HepG2 (cell line): ENCODE data around the gene SNHG17. TPM values are rescaled to one million over a fixed set of nuclear protein-coding genes. Genes with fewer than 3 reads are reported as not detected.

Experiments
- ATF2 ChIP-seq: sonication (generic); formaldehyde crosslinking; IDR thresholded peaks from 2 replicates; pipeline ENCODE4 v1.4.0; 2020; ENCODE audit warnings: missing genetic modification reagents
- ATF6 ChIP-seq: sonication (generic); formaldehyde crosslinking; conservative IDR thresholded peaks from 2 replicates; pipeline ENCODE4 v1.4.0; 2020; ENCODE audit warnings: missing genetic modification reagents
- RBAK ChIP-seq: sonication (generic); formaldehyde crosslinking; IDR thresholded peaks from 2 replicates; pipeline ENCODE4 v1.5.1; 2020; ENCODE audit warnings: mild to moderate bottlenecking, missing genetic modification reagents
- SRSF1 ChIP-seq: fragments of 200-400 bp; formaldehyde crosslinking; optimal IDR thresholded peaks from 2 replicates; pipeline ENCODE3; 2017; ENCODE audit warnings: mild to moderate bottlenecking, low read depth, low read length, moderate library complexity
- TEAD2 ChIP-seq: sonication (generic); formaldehyde crosslinking; IDR thresholded peaks from 2 replicates; pipeline ENCODE4 v1.9.0; 2021; ENCODE audit warnings: missing genetic modification reagents
- ZBTB21 ChIP-seq: sonication (generic); formaldehyde crosslinking; IDR thresholded peaks from 2 replicates; pipeline ENCODE4 v1.4.0; 2020; ENCODE audit warnings: missing genetic modification reagents
- ZMYM3 ChIP-seq: sonication (generic); formaldehyde crosslinking; IDR thresholded peaks from 2 replicates; pipeline ENCODE4 v1.5.1; 2020; ENCODE audit warnings: mild to moderate bottlenecking, missing genetic modification reagents
- ZNF646 ChIP-seq: sonication (generic); formaldehyde crosslinking; IDR thresholded peaks from 2 replicates; pipeline ENCODE4 v1.9.0; 2021; ENCODE audit warnings: mild to moderate bottlenecking, missing genetic modification reagents
- ZNF687 ChIP-seq: sonication (generic); formaldehyde crosslinking; IDR thresholded peaks from 2 replicates; pipeline ENCODE4 v1.5.1; 2020; ENCODE audit warnings: mild to moderate bottlenecking, missing genetic modification reagents, moderate library complexity
- polyA plus RNA-seq, 8 experiments: library from polyadenylated mRNA; depleted of rRNA in 3 of 8; stranded (reverse) in 7 of 8; unstranded in 1 of 8; fragments of >200 nt; fragmentation: Illumina TruSeq in 4 of 8; extraction: Trizol in 4 of 8; gene quantifications; 2 replicates each; pipeline versions ENCODE4 v1.2.1 to v1.2.3, GENCODE V29; 2011 to 2016; ENCODE audit warnings: low read depth in 4 of 8, missing spikeins in 1 of 8, mixed read lengths in 1 of 8; ENCODE audit not compliant: insufficient read depth in 1 of 8
- total RNA-seq, 5 experiments: library from RNA; depleted of rRNA; stranded (reverse); fragments of >200 nt; fragmentation: Illumina TruSeq; extraction: Trizol; gene quantifications; 2 replicates each; pipeline ENCODE4 v1.2.3, GENCODE V29; 2016; ENCODE audit warnings: low read depth in 1 of 5

The SNHG17 gene
- total and polyA plus RNA-seq, 2 of the 13 experiments (the other 11 are each of a cell fraction or from before 2014, with no cell fraction given) = 26.2 to 41.2 TPM

GRCh38 chr20:38446441-38447209 lies 11.5 kb upstream of the SNHG17 start (continued):
- TF ChIP-seq SRSF1 (peak; percentile 92), ZBTB21 (peak; percentile 74), TEAD2 (peak; percentile 16; the same call in 1 of the 2 replicates), ZMYM3 (CRISPR knock-in tag) (peak; percentile 91), ATF6 (CRISPR knock-in tag) (peak; percentile 54; the same call in 1 of the 2 replicates), ZNF687 (CRISPR knock-in tag) (peak; percentile 97), ZNF646 (no peak), RBAK (CRISPR knock-in tag) (0 out of 2 replicates have a peak, but pooled peaks have one; percentile 34), ATF2 (CRISPR knock-in tag) (peak; percentile 94)
